ENCODE data around the gene NECAB2. TPM values are rescaled to one million over a fixed set of nuclear protein-coding genes. Genes with fewer than 3 reads are reported as not detected.

NECAB2 gene
- total and polyA plus RNA-seq, 2 experiments from 2014 or later: 1.6 to 5.1 TPM

DNA sequence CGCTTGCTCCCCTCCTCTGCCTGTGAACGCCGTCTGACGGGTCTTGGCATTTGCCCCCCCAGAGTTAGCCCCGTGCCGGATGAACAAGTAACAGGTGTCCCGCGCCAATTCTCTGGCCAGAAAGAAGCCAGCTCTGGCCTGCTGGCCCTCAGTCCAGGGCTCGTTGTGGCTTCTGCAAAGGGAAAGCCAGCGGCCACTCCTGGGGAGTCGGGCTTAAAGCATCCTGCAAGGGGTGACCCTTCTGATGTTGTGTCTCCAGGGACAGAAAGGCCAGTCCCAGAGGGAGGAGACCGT is 33.4 kb upstream of the NECAB2 start:
- Histone ChIP-seq H4K20me1 (replicated peaks; ENCODE audit: insufficient read depth) (no peaks in the 10 kb centered on the region), H3K27ac (ENCODE audit: low read depth) (no peak overlapping the region), H2AFZ (no peak overlapping the region), H3K4me1 (ENCODE audit: insufficient read depth) (no peaks in the 10 kb centered on the region), H3K36me3 (ENCODE audit: insufficient read depth) (no peaks in the 10 kb centered on the region), H3K4me3 (no peak overlapping the region), H3K27me3 (ENCODE audit: insufficient read depth) (no peaks in the 10 kb centered on the region), H3K4me2 (no peak overlapping the region), H3K9me2 (ENCODE audit: insufficient read depth) (no peaks in the 10 kb centered on the region), H3F3A (replicated peaks; ENCODE audit: low read depth) (no peaks in the 10 kb centered on the region), H3K79me2 (replicated peaks; ENCODE audit: insufficient read depth) (no peaks in the 10 kb centered on the region)
- TF ChIP-seq STAT1 (IDR thresholded peaks at IDR 0.05; ENCODE audit: unreplicated experiment) (no peak), NANOG (IDR thresholded peaks at IDR 0.05; ENCODE audit: borderline replicate concordance) (no peak), EZH2 (IDR thresholded peaks at IDR 0.05; ENCODE audit: low read depth, unreplicated experiment) (no peak), EZH2phosphoT487 (IDR thresholded peaks at IDR 0.05; ENCODE audit: unreplicated experiment) (no peak), ZNF331 (CRISPR knock-in tag; IDR thresholded peaks at IDR 0.05; ENCODE audit: low read depth) (no peak), ZNF114 (CRISPR knock-in tag; IDR thresholded peaks at IDR 0.05) (no peak), CREB1 (CRISPR knock-in tag; IDR thresholded peaks at IDR 0.05; ENCODE audit: low read depth) (no peak), POLR2AphosphoS5 (IDR thresholded peaks at IDR 0.05; ENCODE audit: low read depth) (no peak), JUNB (IDR thresholded peaks at IDR 0.05; ENCODE audit: unreplicated experiment) (no peak)
- TF ChIP-seq, protein P1, sequence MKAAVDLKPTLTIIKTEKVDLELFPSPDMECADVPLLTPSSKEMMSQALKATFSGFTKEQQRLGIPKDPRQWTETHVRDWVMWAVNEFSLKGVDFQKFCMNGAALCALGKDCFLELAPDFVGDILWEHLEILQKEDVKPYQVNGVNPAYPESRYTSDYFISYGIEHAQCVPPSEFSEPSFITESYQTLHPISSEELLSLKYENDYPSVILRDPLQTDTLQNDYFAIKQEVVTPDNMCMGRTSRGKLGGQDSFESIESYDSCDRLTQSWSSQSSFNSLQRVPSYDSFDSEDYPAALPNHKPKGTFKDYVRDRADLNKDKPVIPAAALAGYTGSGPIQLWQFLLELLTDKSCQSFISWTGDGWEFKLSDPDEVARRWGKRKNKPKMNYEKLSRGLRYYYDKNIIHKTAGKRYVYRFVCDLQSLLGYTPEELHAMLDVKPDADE (IDR thresholded peaks at IDR 0.05): no peak
- Mint-ChIP-seq H3K36me3 (ENCODE audit: low read depth) (no peaks in the 10 kb centered on the region; the same call in 1 of the 3 replicates), H3K4me1 (peaks cover 6% of the 10 kb centered on the region; the same call in 2 of the 3 replicates), H3K27me3 (ENCODE audit: insufficient read depth, low read depth, poor library complexity) (peaks cover 18% of the 10 kb centered on the region), H3K9me3 (no peaks in the 10 kb centered on the region), H3K27ac (no peak overlapping the region; the same call in 1 of the 2 replicates), H3K4me3 (no peak overlapping the region)
- ATAC-seq: no peak
- DNase-seq (ENCODE audit: low spot score): no peak

DNA sequence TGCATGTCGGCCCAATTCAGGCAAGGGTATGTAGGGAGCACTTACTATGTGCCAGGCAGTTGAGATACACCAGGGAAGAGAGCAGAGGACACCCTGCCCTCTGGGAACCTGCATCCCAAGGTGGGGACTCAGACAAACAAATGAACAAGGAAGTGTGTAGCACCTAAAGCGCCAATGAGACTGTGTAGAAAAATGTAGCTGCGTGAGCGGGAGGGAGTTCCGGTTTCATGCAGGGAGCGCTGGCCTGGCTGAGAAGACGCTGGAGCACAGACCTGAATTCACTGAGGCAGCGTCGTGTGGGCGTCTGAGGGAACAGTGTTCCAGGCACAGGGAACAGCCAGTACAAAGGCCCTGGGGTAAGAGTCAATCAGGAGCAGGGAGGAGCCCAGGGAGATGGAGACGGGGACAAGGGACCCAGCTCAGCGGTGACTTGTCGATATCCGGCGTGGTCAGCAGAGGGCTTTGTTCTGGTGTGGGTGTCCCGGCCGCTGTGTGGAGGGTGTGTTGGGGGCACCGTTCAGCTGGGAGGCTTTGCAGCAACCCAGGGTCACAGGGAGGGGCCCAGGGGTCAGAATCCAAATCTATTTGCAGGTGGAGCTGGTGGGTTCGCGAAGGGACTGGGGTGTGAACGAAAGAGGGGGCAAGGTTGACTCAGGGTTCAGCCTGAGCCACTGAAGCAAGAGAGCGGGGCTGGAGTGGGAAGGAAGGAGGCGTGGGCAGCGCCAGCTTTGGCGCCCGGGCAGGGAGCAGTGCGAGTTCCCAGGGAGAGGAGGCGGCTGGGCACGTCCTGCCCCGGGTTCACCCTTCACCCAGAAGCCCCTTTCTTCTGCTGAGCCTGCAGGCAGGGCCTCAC is 32.8 kb upstream of the NECAB2 start:
- Histone ChIP-seq H3K36me3 (ENCODE audit: insufficient read depth) (no peaks in the 10 kb centered on the region), H4K20me1 (replicated peaks; ENCODE audit: insufficient read depth) (no peaks in the 10 kb centered on the region), H3K27me3 (ENCODE audit: insufficient read depth) (no peaks in the 10 kb centered on the region), H3K79me2 (replicated peaks; ENCODE audit: insufficient read depth) (no peaks in the 10 kb centered on the region), H3K4me3 (no peak overlapping the region), H2AFZ (no peak overlapping the region), H3K27ac (ENCODE audit: low read depth) (no peak overlapping the region), H3K9me2 (ENCODE audit: insufficient read depth) (no peaks in the 10 kb centered on the region), H3K4me1 (ENCODE audit: insufficient read depth) (no peaks in the 10 kb centered on the region), H3K4me2 (no peak overlapping the region), H3F3A (replicated peaks; ENCODE audit: low read depth) (no peaks in the 10 kb centered on the region)
- ATAC-seq: no peak
- no peak for DNase-seq (ENCODE audit: low spot score)
- Mint-ChIP-seq H3K27me3 (ENCODE audit: insufficient read depth, low read depth, poor library complexity) (peaks cover 19% of the 10 kb centered on the region), H3K9me3 (no peaks in the 10 kb centered on the region), H3K27ac (no peak overlapping the region; the same call in 1 of the 2 replicates), H3K36me3 (ENCODE audit: low read depth) (no peaks in the 10 kb centered on the region; the same call in 1 of the 3 replicates), H3K4me3 (no peak overlapping the region), H3K4me1 (peaks cover 7% of the 10 kb centered on the region)
- TF ChIP-seq, protein P1 (IDR thresholded peaks at IDR 0.05): no peak
- TF ChIP-seq EZH2 (IDR thresholded peaks at IDR 0.05; ENCODE audit: low read depth, unreplicated experiment) (no peak), ZNF114 (CRISPR knock-in tag; IDR thresholded peaks at IDR 0.05) (no peak), ZNF331 (CRISPR knock-in tag; IDR thresholded peaks at IDR 0.05; ENCODE audit: low read depth) (no peak), JUNB (IDR thresholded peaks at IDR 0.05; ENCODE audit: unreplicated experiment) (no peak), NANOG (IDR thresholded peaks at IDR 0.05; ENCODE audit: borderline replicate concordance) (no peak), EZH2phosphoT487 (IDR thresholded peaks at IDR 0.05; ENCODE audit: unreplicated experiment) (no peak), STAT1 (IDR thresholded peaks at IDR 0.05; ENCODE audit: unreplicated experiment) (no peak), POLR2AphosphoS5 (IDR thresholded peaks at IDR 0.05; ENCODE audit: low read depth) (no peak)
- TF ChIP-seq, protein P2, sequence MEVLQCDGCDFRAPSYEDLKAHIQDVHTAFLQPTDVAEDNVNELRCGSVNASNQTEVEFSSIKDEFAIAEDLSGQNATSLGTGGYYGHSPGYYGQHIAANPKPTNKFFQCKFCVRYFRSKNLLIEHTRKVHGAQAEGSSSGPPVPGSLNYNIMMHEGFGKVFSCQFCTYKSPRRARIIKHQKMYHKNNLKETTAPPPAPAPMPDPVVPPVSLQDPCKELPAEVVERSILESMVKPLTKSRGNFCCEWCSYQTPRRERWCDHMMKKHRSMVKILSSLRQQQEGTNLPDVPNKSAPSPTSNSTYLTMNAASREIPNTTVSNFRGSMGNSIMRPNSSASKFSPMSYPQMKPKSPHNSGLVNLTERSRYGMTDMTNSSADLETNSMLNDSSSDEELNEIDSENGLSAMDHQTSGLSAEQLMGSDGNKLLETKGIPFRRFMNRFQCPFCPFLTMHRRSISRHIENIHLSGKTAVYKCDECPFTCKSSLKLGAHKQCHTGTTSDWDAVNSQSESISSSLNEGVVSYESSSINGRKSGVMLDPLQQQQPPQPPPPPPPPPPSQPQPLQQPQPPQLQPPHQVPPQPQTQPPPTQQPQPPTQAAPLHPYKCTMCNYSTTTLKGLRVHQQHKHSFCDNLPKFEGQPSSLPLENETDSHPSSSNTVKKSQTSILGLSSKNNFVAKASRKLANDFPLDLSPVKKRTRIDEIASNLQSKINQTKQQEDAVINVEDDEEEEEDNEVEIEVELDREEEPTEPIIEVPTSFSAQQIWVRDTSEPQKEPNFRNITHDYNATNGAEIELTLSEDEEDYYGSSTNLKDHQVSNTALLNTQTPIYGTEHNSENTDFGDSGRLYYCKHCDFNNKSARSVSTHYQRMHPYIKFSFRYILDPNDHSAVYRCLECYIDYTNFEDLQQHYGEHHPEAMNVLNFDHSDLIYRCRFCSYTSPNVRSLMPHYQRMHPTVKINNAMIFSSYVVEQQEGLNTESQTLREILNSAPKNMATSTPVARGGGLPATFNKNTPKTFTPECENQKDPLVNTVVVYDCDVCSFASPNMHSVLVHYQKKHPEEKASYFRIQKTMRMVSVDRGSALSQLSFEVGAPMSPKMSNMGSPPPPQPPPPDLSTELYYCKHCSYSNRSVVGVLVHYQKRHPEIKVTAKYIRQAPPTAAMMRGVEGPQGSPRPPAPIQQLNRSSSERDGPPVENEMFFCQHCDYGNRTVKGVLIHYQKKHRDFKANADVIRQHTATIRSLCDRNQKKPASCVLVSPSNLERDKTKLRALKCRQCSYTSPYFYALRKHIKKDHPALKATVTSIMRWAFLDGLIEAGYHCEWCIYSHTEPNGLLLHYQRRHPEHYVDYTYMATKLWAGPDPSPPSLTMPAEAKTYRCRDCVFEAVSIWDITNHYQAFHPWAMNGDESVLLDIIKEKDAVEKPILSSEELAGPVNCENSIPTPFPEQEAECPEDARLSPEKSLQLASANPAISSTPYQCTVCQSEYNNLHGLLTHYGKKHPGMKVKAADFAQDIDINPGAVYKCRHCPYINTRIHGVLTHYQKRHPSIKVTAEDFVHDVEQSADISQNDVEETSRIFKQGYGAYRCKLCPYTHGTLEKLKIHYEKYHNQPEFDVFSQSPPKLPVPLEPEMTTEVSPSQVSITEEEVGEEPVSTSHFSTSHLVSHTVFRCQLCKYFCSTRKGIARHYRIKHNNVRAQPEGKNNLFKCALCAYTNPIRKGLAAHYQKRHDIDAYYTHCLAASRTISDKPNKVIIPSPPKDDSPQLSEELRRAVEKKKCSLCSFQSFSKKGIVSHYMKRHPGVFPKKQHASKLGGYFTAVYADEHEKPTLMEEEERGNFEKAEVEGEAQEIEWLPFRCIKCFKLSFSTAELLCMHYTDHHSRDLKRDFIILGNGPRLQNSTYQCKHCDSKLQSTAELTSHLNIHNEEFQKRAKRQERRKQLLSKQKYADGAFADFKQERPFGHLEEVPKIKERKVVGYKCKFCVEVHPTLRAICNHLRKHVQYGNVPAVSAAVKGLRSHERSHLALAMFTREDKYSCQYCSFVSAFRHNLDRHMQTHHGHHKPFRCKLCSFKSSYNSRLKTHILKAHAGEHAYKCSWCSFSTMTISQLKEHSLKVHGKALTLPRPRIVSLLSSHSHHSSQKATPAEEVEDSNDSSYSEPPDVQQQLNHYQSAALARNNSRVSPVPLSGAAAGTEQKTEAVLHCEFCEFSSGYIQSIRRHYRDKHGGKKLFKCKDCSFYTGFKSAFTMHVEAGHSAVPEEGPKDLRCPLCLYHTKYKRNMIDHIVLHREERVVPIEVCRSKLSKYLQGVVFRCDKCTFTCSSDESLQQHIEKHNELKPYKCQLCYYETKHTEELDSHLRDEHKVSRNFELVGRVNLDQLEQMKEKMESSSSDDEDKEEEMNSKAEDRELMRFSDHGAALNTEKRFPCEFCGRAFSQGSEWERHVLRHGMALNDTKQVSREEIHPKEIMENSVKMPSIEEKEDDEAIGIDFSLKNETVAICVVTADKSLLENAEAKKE (CRISPR knock-in tag; IDR thresholded peaks at IDR 0.05): no peak

Data from GM23338 (cell line).